ENCODE results near the gene SLC16A8.

- TF ChIP-seq CTCF (tag by site-specific recombination; IDR thresholded peaks at IDR 0.05) (no peak), ZNF280D (tag by site-specific recombination; IDR thresholded peaks at IDR 0.05) (no peak), ZNF701 (tag by site-specific recombination; IDR thresholded peaks at IDR 0.05) (no peak), ELK4 (IDR thresholded peaks at IDR 0.05; ENCODE audit: borderline replicate concordance, low read depth, low read length) (no peak)
These were observed 37.8 kb downstream of the SLC16A8 start for GRCh38 chr22:38046070-38046748.

All from HEK293 (cell line).